Liver (tissue), 2 donors: Measurements from ENCODE around the gene PTPRN2.

Source experiments
- EGR1 ChIP-seq, 2 donors: IDR thresholded peaks; 2 replicates each; pipeline ENCODE4 v1.6.1; 2016 to 2018; ENCODE audit warnings: antibody characterized with exemption in 2 of 2, low read depth in 2 of 2
- REST ChIP-seq: IDR thresholded peaks from 2 replicates; pipeline ENCODE4 v1.6.1; 2016; ENCODE audit warnings: antibody characterized with exemption, mild to moderate bottlenecking
- donor health status: healthy.

GRCh38 chr7:158443688-158444483 lies 143.7 kb downstream of the PTPRN2 start:
- TF ChIP-seq REST: no peak
- no peak for TF ChIP-seq EGR1 (IDR thresholded peaks at IDR 0.05; ENCODE audit: low read depth in 2 of 2)
